ENCODE measurements around the gene DEFB114.

DEFB114 gene

DNA sequence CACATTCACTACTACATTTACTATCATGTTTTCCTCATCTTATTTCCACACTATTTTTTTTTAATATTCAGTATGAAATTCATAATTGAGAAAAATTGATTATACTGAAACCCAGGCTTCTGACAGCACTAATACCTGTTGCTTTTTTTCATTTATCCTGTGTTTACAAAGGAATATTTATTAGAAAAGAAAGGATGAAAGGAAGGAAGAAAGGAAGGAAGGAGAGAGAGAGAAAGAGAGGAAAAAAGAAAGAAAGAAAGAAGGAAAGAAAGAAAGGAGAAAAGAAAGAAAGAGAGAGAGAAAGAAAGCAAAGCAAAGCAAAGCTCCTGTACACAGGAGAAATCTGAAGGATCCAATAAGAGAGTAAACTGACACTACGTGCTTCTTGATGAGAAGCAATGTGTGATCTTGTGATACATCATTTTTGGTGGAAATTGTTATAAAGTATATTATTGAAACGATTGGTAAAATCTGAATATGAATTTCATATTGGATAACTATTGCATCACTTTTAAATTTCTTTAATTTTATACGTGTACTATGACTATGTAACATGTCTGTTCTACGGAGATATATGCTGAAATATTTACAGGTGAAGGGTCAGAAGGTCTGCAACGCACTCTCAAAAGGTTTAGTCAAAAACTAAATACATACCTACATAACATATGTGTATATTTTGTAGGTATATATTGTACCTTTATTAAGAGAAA, 43.9 kb downstream of the DEFB114 start:
- TF ChIP-seq, protein P1, sequence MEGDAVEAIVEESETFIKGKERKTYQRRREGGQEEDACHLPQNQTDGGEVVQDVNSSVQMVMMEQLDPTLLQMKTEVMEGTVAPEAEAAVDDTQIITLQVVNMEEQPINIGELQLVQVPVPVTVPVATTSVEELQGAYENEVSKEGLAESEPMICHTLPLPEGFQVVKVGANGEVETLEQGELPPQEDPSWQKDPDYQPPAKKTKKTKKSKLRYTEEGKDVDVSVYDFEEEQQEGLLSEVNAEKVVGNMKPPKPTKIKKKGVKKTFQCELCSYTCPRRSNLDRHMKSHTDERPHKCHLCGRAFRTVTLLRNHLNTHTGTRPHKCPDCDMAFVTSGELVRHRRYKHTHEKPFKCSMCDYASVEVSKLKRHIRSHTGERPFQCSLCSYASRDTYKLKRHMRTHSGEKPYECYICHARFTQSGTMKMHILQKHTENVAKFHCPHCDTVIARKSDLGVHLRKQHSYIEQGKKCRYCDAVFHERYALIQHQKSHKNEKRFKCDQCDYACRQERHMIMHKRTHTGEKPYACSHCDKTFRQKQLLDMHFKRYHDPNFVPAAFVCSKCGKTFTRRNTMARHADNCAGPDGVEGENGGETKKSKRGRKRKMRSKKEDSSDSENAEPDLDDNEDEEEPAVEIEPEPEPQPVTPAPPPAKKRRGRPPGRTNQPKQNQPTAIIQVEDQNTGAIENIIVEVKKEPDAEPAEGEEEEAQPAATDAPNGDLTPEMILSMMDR (conservative IDR thresholded peaks at IDR 0.05; ENCODE audit: low read length): no peak
- H3K4me3 ChIP-seq (ENCODE audit: low read length): no peak overlapping the region
- no peak for DNase-seq (ENCODE audit: low read depth)

DNA sequence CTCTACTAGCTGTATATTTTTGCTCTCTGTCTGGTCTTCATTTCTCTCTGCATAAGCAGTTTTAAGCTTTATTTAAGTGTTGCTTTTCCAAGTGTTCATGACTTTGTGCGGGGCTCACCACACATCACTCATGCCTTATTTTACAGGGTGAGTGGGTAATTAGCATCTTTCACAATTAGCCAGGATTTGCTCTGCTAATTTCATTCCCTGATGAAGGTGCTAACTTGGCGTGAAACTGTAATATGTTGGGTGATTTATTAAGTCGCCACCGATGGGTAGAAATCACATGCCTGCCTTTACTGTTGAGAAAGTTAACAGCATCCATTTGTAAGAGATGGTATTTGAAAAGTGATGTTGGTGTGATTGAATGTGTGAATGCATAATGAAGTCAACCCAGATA, 44.7 kb downstream of the DEFB114 start:
- TF ChIP-seq, protein P1 (conservative IDR thresholded peaks at IDR 0.05; ENCODE audit: low read length): no peak
- H3K4me3 ChIP-seq (ENCODE audit: low read length): no peak overlapping the region
- no peak for DNase-seq (ENCODE audit: low read depth)

DNA sequence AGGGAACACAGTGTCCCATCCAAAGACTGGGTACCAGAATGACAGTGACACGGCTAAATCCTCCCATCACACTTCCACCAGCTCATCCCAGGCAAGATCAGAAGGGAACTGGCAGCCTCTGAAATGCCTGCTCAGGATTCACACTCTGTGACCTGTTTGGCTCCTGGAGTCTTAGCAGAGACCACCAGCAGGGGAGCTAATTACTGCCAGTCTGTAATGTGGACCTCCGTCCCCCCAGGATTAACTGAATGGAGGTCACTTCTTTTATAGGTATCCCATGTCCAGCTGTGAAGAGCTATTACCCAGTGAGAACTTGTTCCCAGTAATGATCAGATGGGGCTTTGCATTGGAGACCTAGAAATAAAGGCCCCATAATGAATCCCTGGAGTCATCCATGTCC, 45.2 kb downstream of the DEFB114 start:
- no peak for DNase-seq (ENCODE audit: low read depth)
- no peak overlapping the region for H3K4me3 ChIP-seq (ENCODE audit: low read length)
- TF ChIP-seq, protein P1 (conservative IDR thresholded peaks at IDR 0.05; ENCODE audit: low read length): no peak

DNA sequence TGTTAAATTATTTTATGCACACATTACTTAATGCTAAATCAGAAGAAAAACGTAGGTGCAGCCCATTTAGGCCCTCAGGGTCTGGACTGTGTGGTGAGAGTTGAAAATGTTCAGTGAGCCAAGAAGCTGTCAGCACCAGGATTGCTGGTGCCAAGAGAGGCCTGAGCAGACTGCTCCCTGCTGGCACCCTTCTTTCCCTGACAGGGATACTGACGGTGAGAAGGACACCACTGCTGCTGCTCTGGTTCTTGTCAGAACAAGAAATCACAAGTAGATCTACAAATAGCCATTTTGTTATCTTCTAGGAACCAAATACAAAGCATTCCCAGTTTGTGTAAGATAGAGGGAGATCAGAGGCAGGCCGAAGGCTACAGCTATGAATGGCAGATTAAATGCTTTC, 48.9 kb downstream of the DEFB114 start:
- TF ChIP-seq, protein P1 (conservative IDR thresholded peaks at IDR 0.05; ENCODE audit: low read length): no peak
- no peak for DNase-seq (ENCODE audit: low read depth)
- H3K4me3 ChIP-seq (ENCODE audit: low read length): no peak overlapping the region

DNA sequence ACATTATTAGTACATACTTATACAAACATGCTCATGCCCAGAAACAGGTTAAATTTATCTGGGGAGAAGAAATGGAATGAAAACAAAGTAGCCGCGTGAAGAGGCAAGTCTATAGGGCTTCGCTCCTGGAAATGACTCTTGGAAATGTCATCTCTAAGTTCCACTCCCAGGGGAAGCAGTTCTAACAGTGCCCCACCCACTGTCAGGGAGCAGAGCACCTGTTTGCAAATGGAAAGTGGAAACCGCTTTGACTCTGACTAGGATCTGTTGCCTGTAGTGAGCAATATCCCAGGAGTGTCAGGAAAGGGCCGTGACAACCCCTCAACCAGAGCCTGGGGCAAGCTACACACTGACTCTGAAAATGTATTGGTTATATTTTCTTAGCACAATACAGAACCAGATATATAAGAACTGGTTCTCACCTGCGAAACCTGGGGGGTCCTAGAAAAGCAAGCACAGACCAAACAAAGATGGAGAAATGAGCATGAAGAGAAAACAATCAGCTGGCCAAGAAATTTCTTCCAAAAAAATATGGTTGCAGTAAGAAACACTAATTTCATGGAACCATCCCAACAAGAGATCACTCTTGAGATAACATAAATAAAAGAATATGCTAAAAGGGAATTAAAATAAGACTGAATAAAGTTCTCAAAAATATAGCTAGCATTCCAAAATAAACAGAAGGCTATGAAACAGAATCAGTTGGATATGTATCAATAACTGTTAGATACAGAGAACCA, 50.2 kb downstream of the DEFB114 start:
- TF ChIP-seq, protein P1 (conservative IDR thresholded peaks at IDR 0.05; ENCODE audit: low read length): no peak
- no peak overlapping the region for H3K4me3 ChIP-seq (ENCODE audit: low read length)
- no peak for DNase-seq (ENCODE audit: low read depth)

DNA sequence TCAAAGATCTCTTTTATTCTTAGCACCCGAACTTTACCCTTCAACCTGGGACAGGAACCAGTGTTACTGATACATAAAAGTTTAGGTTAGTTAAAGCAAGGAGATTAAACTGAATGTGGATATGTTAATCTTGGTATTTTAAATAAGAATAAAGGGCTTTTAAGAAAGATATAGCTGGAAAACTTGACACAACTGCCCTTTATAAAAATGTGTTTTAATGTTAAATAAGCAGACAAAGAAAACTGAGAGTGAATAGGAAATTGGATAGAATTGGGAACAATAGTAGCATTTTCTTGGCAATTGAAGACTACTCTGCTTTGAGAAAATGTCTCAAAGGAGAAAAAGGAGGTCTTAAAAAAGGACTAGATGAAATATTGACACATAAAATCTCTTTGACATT, 51.8 kb downstream of the DEFB114 start:
- TF ChIP-seq, protein P1 (conservative IDR thresholded peaks at IDR 0.05; ENCODE audit: low read length): no peak
- no peak for DNase-seq (ENCODE audit: low read depth)
- no peak overlapping the region for H3K4me3 ChIP-seq (ENCODE audit: low read length)

DNA sequence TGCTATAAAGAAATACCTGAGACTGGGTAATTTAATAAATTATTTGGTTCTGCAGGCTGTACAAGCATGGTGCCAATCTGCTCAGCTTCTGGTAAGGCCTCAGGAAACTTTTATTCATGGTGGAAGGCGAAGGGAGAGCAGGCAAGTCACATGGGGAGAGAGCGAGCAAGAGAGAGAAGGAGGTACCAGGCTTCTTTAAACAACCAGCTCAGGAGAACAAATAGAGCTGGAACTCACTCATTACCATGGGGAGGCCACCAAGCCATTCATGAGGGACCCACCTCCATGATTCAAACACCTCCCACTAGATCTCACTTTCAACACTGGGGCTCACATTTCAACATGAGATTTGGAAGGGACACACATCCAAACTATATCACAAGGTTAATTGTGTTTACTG, 52.7 kb downstream of the DEFB114 start:
- no peak for DNase-seq (ENCODE audit: low read depth)
- TF ChIP-seq, protein P1 (conservative IDR thresholded peaks at IDR 0.05; ENCODE audit: low read length): no peak
- H3K4me3 ChIP-seq (ENCODE audit: low read length): no peak overlapping the region

All from AG10803 (cell line).